Neural progenitor cell (in vitro differentiated cells): ENCODE results near the gene EIF4G3. TPM values are rescaled to one million over a fixed set of nuclear protein-coding genes. Genes with fewer than 3 reads are reported as not detected.
"Not testable (repeated sequence)": the region's sequence is repeated elsewhere in the genome, so short reads cannot be mapped to it uniquely, and the experiment has no call there.

Experiments used
- DNase-seq: peaks from one replicate; pipeline ENCODE4 v3.0.0-alpha.2; 2016; ENCODE audit warnings: low spot score
- H2AFZ ChIP-seq: fragments of 200-600 bp; sonication (generic); replicated peaks from 2 replicates; pipeline ENCODE4 v1.6.1; 2016; ENCODE audit warnings: antibody characterized with exemption
- H3F3A ChIP-seq: fragments of 200-600 bp; sonication (generic); 2 replicates; pipeline ENCODE4 v1.6.1; 2016; ENCODE audit warnings: antibody characterized with exemption, low read depth
- H3K27ac ChIP-seq: fragments of 200-600 bp; sonication (generic); 2 replicates; pipeline ENCODE4 v1.5.1; 2016; ENCODE audit warnings: mild to moderate bottlenecking
- H3K27me3 ChIP-seq: fragments of 200-600 bp; sonication (generic); 2 replicates; pipeline ENCODE4 v1.6.1; 2016; ENCODE audit warnings: mild to moderate bottlenecking, moderate library complexity
- H3K36me3 ChIP-seq: fragments of 200-600 bp; sonication (generic); 2 replicates; pipeline ENCODE4 v1.5.1; 2016
- H3K4me1 ChIP-seq: fragments of 200-600 bp; sonication (generic); 2 replicates; pipeline ENCODE4 v1.6.1; 2016; ENCODE audit warnings: mixed run types
- H3K4me2 ChIP-seq: fragments of 200-600 bp; sonication (generic); 2 replicates; pipeline ENCODE4 v1.6.1; 2016
- H3K4me3 ChIP-seq: fragments of 200-600 bp; sonication (generic); 2 replicates; pipeline ENCODE4 v1.5.1; 2016
- H3K79me2 ChIP-seq: fragments of 200-600 bp; sonication (generic); 2 replicates; pipeline ENCODE4 v1.6.1; 2016; ENCODE audit warnings: low read depth
- H3K9ac ChIP-seq: fragments of 200-600 bp; sonication (generic); 2 replicates; pipeline ENCODE4 v1.6.1; 2016
- H3K9me3 ChIP-seq: fragments of 200-600 bp; sonication (generic); 2 replicates; pipeline ENCODE4 v1.5.1; 2016; ENCODE audit warnings: low read depth
- H4K20me1 ChIP-seq: fragments of 200-600 bp; sonication (generic); 2 replicates; pipeline ENCODE4 v1.6.1; 2016; ENCODE audit warnings: low read depth
- H3K27ac Mint-ChIP-seq: 3 replicates; pipeline ENCODE4 v1.8.0; 2021; ENCODE audit warnings: mixed read lengths
- H3K27me3 Mint-ChIP-seq: 2 replicates; pipeline ENCODE4 v1.8.0; 2022; ENCODE audit warnings: low read depth, mild to moderate bottlenecking, inconsistent platforms, moderate library complexity, mixed read lengths; ENCODE audit not compliant: insufficient read depth
- H3K36me3 Mint-ChIP-seq: 3 replicates; pipeline ENCODE4 v1.8.0; 2021; ENCODE audit warnings: mixed read lengths
- H3K4me1 Mint-ChIP-seq: 3 replicates; pipeline ENCODE4 v1.8.0; 2021; ENCODE audit warnings: mixed read lengths
- H3K4me3 Mint-ChIP-seq: 3 replicates; pipeline ENCODE4 v1.8.0; 2021; ENCODE audit warnings: mild to moderate bottlenecking, moderate library complexity, mixed read lengths
- H3K9me3 Mint-ChIP-seq: 3 replicates; pipeline ENCODE4 v1.8.0; 2020; ENCODE audit warnings: mixed read lengths
- EZH2 ChIP-seq: fragments of 200-600 bp; sonication (generic); IDR thresholded peaks from 2 replicates; pipeline ENCODE4 v1.6.1; 2017; ENCODE audit warnings: antibody characterized with exemption, mild to moderate bottlenecking, moderate library complexity
- EZH2phosphoT487 ChIP-seq: fragments of 200-600 bp; sonication (generic); IDR thresholded peaks from 2 replicates; pipeline ENCODE4 v1.6.1; 2017; ENCODE audit warnings: antibody characterized with exemption
- total RNA-seq: library from RNA; depleted of rRNA; stranded (reverse); fragments of >200 nt; gene quantifications from 2 replicates; pipeline ENCODE4 v1.2.3, GENCODE V29; 2015; ENCODE audit warnings: low replicate concordance
- TF ChIP-seq, protein P1 (sequence below): fragments of 200-600 bp; sonication (generic); IDR thresholded peaks from 2 replicates; pipeline ENCODE4 v1.5.1; 2017; ENCODE audit warnings: antibody characterized with exemption, mild to moderate bottlenecking

The EIF4G3 gene
- total RNA-seq, 1 donor from 2014 or later, result 73.4 TPM

DNA sequence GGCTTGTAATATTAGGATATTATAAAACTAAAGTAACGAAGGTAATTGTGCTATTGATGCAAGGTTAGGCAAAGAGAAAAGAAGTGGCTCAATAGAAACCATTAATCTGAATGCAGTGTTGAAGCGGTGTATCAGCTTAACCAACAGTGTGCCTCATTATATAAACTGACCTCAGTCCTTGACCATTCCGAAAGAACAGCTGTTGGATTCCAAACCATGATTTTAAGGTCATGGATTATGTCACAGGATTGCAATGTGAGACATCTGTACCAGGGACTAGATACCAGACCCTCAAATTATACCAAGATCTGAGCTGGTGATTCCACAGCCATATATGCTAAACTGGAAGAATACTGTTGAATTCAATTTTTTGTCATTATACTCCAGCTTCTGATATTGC is 255.4 kb downstream of the EIF4G3 start:
- H4K20me1 ChIP-seq, result peaks cover 4% of the 10 kb centered on the region
- H3K9me3 ChIP-seq, result no peaks in the 10 kb centered on the region
- H3K9ac ChIP-seq, result no peak overlapping the region
- no peak overlapping the region for H3K4me2 ChIP-seq
- peaks cover 6% of the 10 kb centered on the region for H3K36me3 Mint-ChIP-seq
- no peaks in the 10 kb centered on the region for H3K9me3 Mint-ChIP-seq
- no peaks in the 10 kb centered on the region for H3K36me3 ChIP-seq
- no peak overlapping the region for H3K27ac ChIP-seq
- no peak overlapping the region for H3K27ac Mint-ChIP-seq
- H3K27me3 Mint-ChIP-seq, result no peaks in the 10 kb centered on the region
- no peaks in the 10 kb centered on the region for H3K4me1 Mint-ChIP-seq
- no peak for DNase-seq
- no peaks in the 10 kb centered on the region for H3K27me3 ChIP-seq
- no peak overlapping the region for H3K4me3 ChIP-seq
- H3K4me3 Mint-ChIP-seq, result no peak overlapping the region
- H3K79me2 ChIP-seq, result no peaks in the 10 kb centered on the region
- H3K4me1 ChIP-seq, result no peaks in the 10 kb centered on the region
- TF ChIP-seq EZH2, result no peak
- TF ChIP-seq, protein P1, sequence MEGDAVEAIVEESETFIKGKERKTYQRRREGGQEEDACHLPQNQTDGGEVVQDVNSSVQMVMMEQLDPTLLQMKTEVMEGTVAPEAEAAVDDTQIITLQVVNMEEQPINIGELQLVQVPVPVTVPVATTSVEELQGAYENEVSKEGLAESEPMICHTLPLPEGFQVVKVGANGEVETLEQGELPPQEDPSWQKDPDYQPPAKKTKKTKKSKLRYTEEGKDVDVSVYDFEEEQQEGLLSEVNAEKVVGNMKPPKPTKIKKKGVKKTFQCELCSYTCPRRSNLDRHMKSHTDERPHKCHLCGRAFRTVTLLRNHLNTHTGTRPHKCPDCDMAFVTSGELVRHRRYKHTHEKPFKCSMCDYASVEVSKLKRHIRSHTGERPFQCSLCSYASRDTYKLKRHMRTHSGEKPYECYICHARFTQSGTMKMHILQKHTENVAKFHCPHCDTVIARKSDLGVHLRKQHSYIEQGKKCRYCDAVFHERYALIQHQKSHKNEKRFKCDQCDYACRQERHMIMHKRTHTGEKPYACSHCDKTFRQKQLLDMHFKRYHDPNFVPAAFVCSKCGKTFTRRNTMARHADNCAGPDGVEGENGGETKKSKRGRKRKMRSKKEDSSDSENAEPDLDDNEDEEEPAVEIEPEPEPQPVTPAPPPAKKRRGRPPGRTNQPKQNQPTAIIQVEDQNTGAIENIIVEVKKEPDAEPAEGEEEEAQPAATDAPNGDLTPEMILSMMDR, result no peak
- no peak for TF ChIP-seq EZH2phosphoT487
- no peak overlapping the region for H2AFZ ChIP-seq
- peaks cover 3% of the 10 kb centered on the region for H3F3A ChIP-seq

DNA sequence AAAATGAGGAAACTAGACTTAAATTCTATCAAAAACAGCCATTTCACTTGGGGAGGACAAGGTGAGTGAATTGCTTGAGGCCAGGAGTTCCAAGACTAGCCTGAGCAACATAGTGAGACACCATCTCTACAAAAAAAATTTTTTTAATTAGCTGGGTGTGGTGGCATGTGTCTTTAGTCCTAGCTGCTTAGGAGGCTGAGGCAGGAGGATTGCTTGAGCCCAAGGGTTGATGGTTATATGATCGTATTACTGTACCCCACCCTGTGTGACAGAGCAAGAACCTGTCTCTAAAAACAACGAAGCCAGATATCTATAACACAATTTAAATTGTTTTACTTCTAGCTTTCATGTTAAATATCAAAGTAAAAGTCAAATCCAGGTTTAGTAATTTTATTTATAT is 263.5 kb downstream of the EIF4G3 start:
- Mint-ChIP-seq H3K4me3 (no peak overlapping the region), H3K9me3 (no peaks in the 10 kb centered on the region), H3K27me3 (no peaks in the 10 kb centered on the region), H3K27ac (no peak overlapping the region), H3K4me1 (peaks cover 2% of the 10 kb centered on the region), H3K36me3 (peaks cover 8% of the 10 kb centered on the region)
- Histone ChIP-seq H3K27me3 (no peaks in the 10 kb centered on the region), H3F3A (no peaks in the 10 kb centered on the region), H3K79me2 (no peaks in the 10 kb centered on the region), H3K4me1 (no peaks in the 10 kb centered on the region), H3K27ac (no peak overlapping the region), H2AFZ (no peak overlapping the region), H3K9ac (no peak overlapping the region), H3K4me3 (no peak overlapping the region), H3K9me3 (no peaks in the 10 kb centered on the region), H4K20me1 (peaks cover 3% of the 10 kb centered on the region), H3K36me3 (no peaks in the 10 kb centered on the region), H3K4me2 (no peak overlapping the region)
- DNase-seq, result no peak
- TF ChIP-seq EZH2phosphoT487, result no peak
- TF ChIP-seq, protein P1, result no peak
- TF ChIP-seq EZH2, result no peak

DNA sequence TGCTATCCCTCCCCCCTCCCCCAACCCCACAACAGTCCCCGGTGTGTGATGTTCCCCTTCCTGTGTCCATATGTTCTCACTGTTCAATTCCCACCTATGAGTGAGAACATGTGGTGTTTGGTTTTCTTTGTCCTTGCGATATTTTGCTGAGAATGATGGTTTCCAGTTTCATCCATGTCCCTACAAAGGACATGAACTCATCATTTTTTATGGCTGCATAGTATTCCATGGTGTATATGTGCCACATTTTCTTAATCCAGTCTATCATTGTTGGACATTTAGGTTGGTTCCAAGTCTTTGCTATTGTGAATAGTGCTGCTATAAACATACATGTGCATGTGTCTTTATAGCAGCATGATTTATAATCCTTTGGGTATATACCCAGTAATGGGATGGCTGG is 269.2 kb downstream of the EIF4G3 start:
- H4K20me1 ChIP-seq, H3K36me3 Mint-ChIP-seq, H3K27me3 Mint-ChIP-seq, H3K4me3 ChIP-seq, H3K9me3 ChIP-seq, H3K4me1 Mint-ChIP-seq, H3K4me1 ChIP-seq, H3K79me2 ChIP-seq, H3K36me3 ChIP-seq, H3K4me2 ChIP-seq, H3F3A ChIP-seq, DNase-seq, H3K9me3 Mint-ChIP-seq, H3K27ac ChIP-seq, H3K9ac ChIP-seq, H3K27me3 ChIP-seq, H3K4me3 Mint-ChIP-seq, H2AFZ ChIP-seq, H3K27ac Mint-ChIP-seq: not testable (repeated sequence)

DNA sequence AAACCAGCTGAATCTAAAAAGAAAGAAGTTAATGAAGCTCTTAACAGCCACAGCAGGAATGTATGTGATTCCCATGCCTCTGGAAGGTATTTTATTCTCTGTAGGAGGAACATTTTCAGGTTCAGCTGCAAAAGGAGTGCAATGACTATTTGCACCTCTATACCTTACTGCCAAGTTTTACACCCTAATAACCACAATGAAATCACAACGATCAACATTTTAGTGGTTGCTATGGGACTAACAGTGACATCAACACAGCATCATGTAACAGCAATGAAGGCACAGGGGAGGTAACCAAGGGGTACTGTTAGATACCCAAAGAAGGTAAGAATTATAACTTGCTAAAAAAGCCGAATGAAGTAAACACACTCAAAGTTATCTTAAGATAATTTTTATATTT is 273.3 kb downstream of the EIF4G3 start:
- no peaks in the 10 kb centered on the region for H3K27me3 ChIP-seq
- H3K4me2 ChIP-seq, result no peak overlapping the region
- H3K4me3 Mint-ChIP-seq, result no peak overlapping the region
- no peak for DNase-seq
- H3K27me3 Mint-ChIP-seq, result no peaks in the 10 kb centered on the region
- no peaks in the 10 kb centered on the region for H3K9me3 ChIP-seq
- H2AFZ ChIP-seq, result no peak overlapping the region
- H3K27ac Mint-ChIP-seq, result no peak overlapping the region
- H3K4me1 Mint-ChIP-seq, result no peaks in the 10 kb centered on the region
- H3K27ac ChIP-seq, result peak overlapping the region; percentile 56
- H3K36me3 Mint-ChIP-seq, result peaks cover 3% of the 10 kb centered on the region
- no peaks in the 10 kb centered on the region for H3K4me1 ChIP-seq
- no peaks in the 10 kb centered on the region for H3K9me3 Mint-ChIP-seq
- no peaks in the 10 kb centered on the region for H3F3A ChIP-seq
- peaks cover 4% of the 10 kb centered on the region for H4K20me1 ChIP-seq
- H3K9ac ChIP-seq, result no peak overlapping the region
- no peak overlapping the region for H3K4me3 ChIP-seq
- no peaks in the 10 kb centered on the region for H3K79me2 ChIP-seq
- no peaks in the 10 kb centered on the region for H3K36me3 ChIP-seq
- TF ChIP-seq EZH2phosphoT487 (no peak), EZH2 (no peak)
- TF ChIP-seq, protein P1, result no peak
